GM19043 (cell line): ENCODE results near the gene KPNA3.
"Not testable (repeated sequence)": the region's sequence is repeated elsewhere in the genome, so short reads cannot be mapped to it uniquely, and the experiment has no call there.

ENCODE experiments used
- ATAC-seq: cut with Tn5 transposase; IDR thresholded peaks from one replicate; pipeline ENCODE4 v1.9.1; 2021; ENCODE audit warnings: low read depth; ENCODE audit not compliant: unreplicated experiment

KPNA3 gene

GRCh38 chr13:49760558-49760957, 31.9 kb downstream of the KPNA3 start:
- ATAC-seq, result no peak

- ATAC-seq, result no peak
Observed at GRCh38 chr13:49759503-49759902, 33.0 kb downstream of the KPNA3 start.

GRCh38 chr13:49756263-49756662, 36.2 kb downstream of the KPNA3 start:
- no peak for ATAC-seq

- no peak for ATAC-seq
Observed at GRCh38 chr13:49754146-49754545, 38.3 kb downstream of the KPNA3 start.

- ATAC-seq, result no peak
Observed at GRCh38 chr13:49749848-49750247, 42.6 kb downstream of the KPNA3 start.

GRCh38 chr13:49746111-49746510, 46.4 kb downstream of the KPNA3 start:
- ATAC-seq, result no peak

GRCh38 chr13:49740870-49741269, 51.6 kb downstream of the KPNA3 start:
- no peak for ATAC-seq

- no peak for ATAC-seq
Observed at GRCh38 chr13:49739498-49740187, 52.8 kb downstream of the KPNA3 start.

- ATAC-seq, result no peak
Observed at GRCh38 chr13:49733181-49733951, 59.1 kb downstream of the KPNA3 start.

- ATAC-seq, result no peak
Observed at GRCh38 chr13:49731766-49732165, 60.7 kb downstream of the KPNA3 start.

GRCh38 chr13:49716615-49717014, 75.9 kb downstream of the KPNA3 start:
- ATAC-seq, result no peak

- ATAC-seq, result no peak
Observed at GRCh38 chr13:49714757-49715156, 77.7 kb downstream of the KPNA3 start.

- ATAC-seq, result no peak
Observed at GRCh38 chr13:49711218-49711863, 81.1 kb downstream of the KPNA3 start.

GRCh38 chr13:49704264-49704663, 88.2 kb downstream of the KPNA3 start:
- ATAC-seq, result not testable (repeated sequence)

GRCh38 chr13:49701491-49701890, 91.0 kb downstream of the KPNA3 start:
- ATAC-seq, result no peak

- ATAC-seq, result no peak
Observed at GRCh38 chr13:49697468-49697867, 95.0 kb downstream of the KPNA3 start.

- no peak for ATAC-seq
Observed at GRCh38 chr13:49694446-49694845, 98.0 kb downstream of the KPNA3 start.

GRCh38 chr13:49693877-49694276, 98.6 kb downstream of the KPNA3 start:
- ATAC-seq, result no peak

- no peak for ATAC-seq
Observed at GRCh38 chr13:49693191-49693733, 99.2 kb downstream of the KPNA3 start.

- peak; percentile 94 for ATAC-seq
Observed at GRCh38 chr13:49690995-49691784, 101.3 kb downstream of the KPNA3 start, which contains the start of gene EBPL. Gene EBPL, minus strand, starts transcription at chr13:49691486. Its CDS starts 62 bp downstream, at chr13:49691424.
